ENCODE measurements around the gene MYL7. TPM values are rescaled to one million over a fixed set of nuclear protein-coding genes. Genes with fewer than 3 reads are reported as not detected.
"Not testable (repeated sequence)": the region's sequence is repeated elsewhere in the genome, so short reads cannot be mapped to it uniquely, and the experiment has no call there.

Gene MYL7
- polyA plus RNA-seq, 2 donors, result 0.12 to 0.53 TPM

DNA sequence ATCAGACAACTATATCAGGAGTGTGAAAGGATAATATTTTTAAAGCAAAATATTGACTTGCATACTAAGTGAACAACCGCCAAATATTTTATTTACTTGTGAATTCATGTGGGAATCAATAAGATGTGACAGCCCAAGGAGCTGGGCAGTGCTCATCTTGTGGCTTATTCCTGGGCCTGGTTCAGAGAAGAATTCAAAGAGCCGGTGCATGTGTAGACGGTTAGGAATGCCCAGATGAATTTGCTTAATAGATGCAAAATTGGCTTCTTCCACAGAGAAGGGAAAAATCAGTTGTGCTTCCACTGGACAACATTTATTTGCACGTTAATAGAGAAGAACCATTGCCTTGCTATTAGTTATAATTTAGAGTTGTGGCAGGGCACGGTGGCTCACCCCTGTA, 4.4 kb downstream of the MYL7 start:
- Histone ChIP-seq H3K36me3 (ENCODE audit: control insufficient read depth in 2 of 2, insufficient read depth in 2 of 2, low read length in 1 of 2) (no peaks in the 10 kb centered on the region), H3K27me3 (ENCODE audit: control insufficient read depth in 1 of 2, insufficient read depth in 2 of 2, low read length in 2 of 2) (no peaks in the 10 kb centered on the region), H3K4me3 (ENCODE audit: low read depth in 1 of 2, low read length in 2 of 2) (no peak overlapping the region), H3K4me1 (ENCODE audit: control insufficient read depth in 2 of 2, insufficient read depth in 2 of 2, low read length in 1 of 2) (peaks cover 0 to 3% of the 10 kb centered on the region in 2 donors), H3K9me3 (ENCODE audit: control insufficient read depth in 2 of 2, insufficient read depth in 1 of 2, low read depth in 1 of 2, low read length in 1 of 2) (no peaks in the 10 kb centered on the region), H3K27ac (ENCODE audit: low read depth in 2 of 2, low read length in 1 of 2) (no peak overlapping the region)
- WGBS, 2 donors, result 86 to 89% methylated on average over 5 of the region's 5 CpGs

DNA sequence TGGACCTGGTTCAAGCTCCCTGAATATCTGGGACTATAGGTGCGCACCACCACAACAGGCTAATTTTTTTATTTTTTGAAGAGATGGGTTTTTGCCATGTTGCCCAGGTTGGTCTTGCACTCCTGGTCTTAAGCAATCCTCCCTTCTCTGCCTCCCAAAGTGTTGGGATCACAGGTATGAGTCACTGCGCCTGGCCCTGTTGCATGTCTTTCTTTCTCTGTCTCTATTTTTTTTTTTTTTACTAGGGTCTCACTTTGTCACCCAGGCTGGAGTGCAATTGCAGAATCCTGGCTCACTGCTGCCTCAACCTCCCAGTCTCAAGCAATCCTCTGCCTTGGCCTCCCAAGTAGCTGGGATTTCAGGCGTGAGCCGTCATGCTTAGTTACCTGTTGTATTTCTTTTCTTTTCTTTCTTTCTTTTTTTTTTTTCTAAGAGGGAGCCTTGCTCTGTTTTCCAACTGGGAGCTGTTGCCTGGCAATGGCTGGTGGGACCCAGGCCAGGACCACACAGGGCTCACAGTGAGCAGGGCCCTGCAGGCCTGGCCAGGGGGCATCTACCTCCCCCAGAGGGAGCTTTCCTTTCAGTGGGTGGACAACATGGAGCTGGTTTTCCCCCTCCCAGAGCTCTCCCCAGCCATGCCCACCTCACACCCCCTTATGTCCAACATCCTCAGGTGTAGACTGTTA, 6.0 kb downstream of the MYL7 start:
- no peak overlapping the region for H3K4me3 ChIP-seq (ENCODE audit: low read depth in 1 of 2, low read length in 2 of 2)
- 77 to 81% methylated on average over 4 of the region's 4 CpGs for WGBS, 2 donors

DNA sequence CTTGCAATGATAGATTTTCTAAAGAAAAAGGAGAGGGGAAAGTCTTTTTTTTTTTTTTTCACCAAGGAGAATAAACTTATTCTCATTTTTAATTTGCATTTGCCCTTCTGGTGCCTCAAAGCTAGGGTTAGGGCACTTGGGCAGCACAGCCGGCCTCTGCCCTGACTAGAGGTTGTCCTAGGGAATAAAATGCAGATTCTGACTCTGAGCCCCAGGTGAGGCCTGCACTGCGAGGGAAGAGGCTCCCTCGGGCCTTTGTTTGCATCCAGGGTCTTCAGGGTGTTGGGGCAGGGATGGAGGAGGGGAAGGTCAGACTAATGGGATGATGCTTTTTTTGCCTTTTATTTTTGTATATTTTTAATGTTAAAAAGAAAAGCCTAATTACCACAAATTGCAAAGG, 7.8 kb downstream of the MYL7 start:
- Histone ChIP-seq H3K9me3 (ENCODE audit: control insufficient read depth in 2 of 2, insufficient read depth in 1 of 2, low read depth in 1 of 2, low read length in 1 of 2) (no peaks in the 10 kb centered on the region), H3K36me3 (ENCODE audit: control insufficient read depth in 2 of 2, insufficient read depth in 2 of 2, low read length in 1 of 2) (no peaks in the 10 kb centered on the region), H3K27me3 (ENCODE audit: control insufficient read depth in 1 of 2, insufficient read depth in 2 of 2, low read length in 2 of 2) (no peaks in the 10 kb centered on the region), H3K27ac (ENCODE audit: low read depth in 2 of 2, low read length in 1 of 2) (no peak overlapping the region), H3K4me1 (ENCODE audit: control insufficient read depth in 2 of 2, insufficient read depth in 2 of 2, low read length in 1 of 2) (no peaks in the 10 kb centered on the region), H3K4me3 (ENCODE audit: low read depth in 1 of 2, low read length in 2 of 2) (no peak overlapping the region)
- WGBS, 2 donors, result 81 to 86% methylated on average over 3 of the region's 3 CpGs

More for the DNA sequence above, 6.0 kb downstream of the MYL7 start:
- no peaks in the 10 kb centered on the region for H3K9me3 ChIP-seq (ENCODE audit: control insufficient read depth in 2 of 2, insufficient read depth in 1 of 2, low read depth in 1 of 2, low read length in 1 of 2)
- no peak overlapping the region for H3K27ac ChIP-seq (ENCODE audit: low read depth in 2 of 2, low read length in 1 of 2)
- H3K4me1 ChIP-seq (ENCODE audit: control insufficient read depth in 2 of 2, insufficient read depth in 2 of 2, low read length in 1 of 2), result no peaks in the 10 kb centered on the region
- no peaks in the 10 kb centered on the region for H3K27me3 ChIP-seq (ENCODE audit: control insufficient read depth in 1 of 2, insufficient read depth in 2 of 2, low read length in 2 of 2)
- H3K36me3 ChIP-seq (ENCODE audit: control insufficient read depth in 2 of 2, insufficient read depth in 2 of 2, low read length in 1 of 2), result no peaks in the 10 kb centered on the region

DNA sequence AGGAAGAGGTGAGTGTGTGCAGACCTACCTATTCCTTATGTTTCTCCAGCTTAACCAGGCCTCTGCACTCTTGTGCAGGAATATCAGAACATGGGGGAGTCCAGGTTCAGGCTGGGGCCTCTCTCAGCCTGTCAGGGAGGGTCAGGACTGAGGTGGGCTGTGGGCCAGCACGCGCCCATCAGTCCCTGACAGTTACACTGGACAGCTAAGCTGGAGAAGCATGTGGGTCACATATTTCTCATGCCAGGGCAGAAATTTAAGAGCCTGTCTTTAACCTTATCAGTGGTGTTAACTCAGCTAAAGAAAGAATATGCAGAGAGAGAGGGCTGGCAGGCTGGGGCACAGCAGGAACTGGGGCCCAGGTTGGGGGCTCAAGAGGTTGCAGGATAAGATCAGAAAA, 9.1 kb downstream of the MYL7 start:
- H3K27ac ChIP-seq (ENCODE audit: low read depth in 2 of 2, low read length in 1 of 2), result no peak overlapping the region
- H3K4me3 ChIP-seq (ENCODE audit: low read depth in 1 of 2, low read length in 2 of 2), result no peak overlapping the region
- H3K4me1 ChIP-seq (ENCODE audit: control insufficient read depth in 2 of 2, insufficient read depth in 2 of 2, low read length in 1 of 2), result no peaks in the 10 kb centered on the region
- 80 to 84% methylated on average over 2 of the region's 2 CpGs for WGBS, 2 donors
- no peaks in the 10 kb centered on the region for H3K9me3 ChIP-seq (ENCODE audit: control insufficient read depth in 2 of 2, insufficient read depth in 1 of 2, low read depth in 1 of 2, low read length in 1 of 2)
- no peaks in the 10 kb centered on the region for H3K27me3 ChIP-seq (ENCODE audit: control insufficient read depth in 1 of 2, insufficient read depth in 2 of 2, low read length in 2 of 2)
- H3K36me3 ChIP-seq (ENCODE audit: control insufficient read depth in 2 of 2, insufficient read depth in 2 of 2, low read length in 1 of 2), result no peaks in the 10 kb centered on the region

DNA sequence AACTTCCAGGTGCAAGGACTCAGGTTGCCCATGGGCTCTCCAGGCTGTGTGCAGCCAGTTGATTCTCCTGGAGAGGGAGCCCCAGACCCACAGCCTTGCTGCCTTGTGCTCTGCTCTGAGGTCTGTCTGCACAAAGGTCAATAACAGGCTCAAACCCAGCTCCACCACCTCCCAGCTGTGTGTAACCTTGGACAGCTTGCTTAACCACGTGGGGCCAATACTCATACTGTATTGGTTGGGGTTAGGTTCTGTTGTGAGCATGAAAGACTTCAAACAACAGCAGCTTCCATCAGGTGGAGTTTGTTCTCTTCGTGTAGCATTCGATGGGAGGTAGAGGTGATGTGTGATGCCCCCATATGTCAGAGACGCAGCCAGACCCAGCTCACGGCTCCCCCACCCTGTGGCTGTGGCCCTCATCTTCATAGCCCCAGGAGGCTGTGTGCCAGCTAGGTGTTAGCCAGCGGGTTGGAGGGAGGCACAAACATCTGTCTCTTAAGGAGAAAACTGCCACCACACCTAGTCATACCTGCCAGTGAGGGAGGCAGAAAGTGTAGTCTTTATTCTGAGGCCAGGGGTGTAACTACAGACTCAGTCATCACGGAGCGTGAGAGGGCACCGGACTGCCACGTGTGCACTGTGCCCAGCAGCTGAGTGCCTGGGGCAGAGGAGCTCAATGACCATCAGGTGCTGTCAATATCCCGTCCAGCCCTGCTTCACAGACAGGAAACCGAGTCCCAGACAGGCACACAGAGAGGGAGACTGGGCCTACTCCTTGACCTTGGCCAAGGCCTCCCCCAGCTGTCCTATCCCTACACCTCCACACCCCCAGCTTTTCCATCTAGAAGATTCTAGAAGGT, 9.7 kb downstream of the MYL7 start:
- H3K4me3 ChIP-seq (ENCODE audit: low read depth in 1 of 2, low read length in 2 of 2), result no peak overlapping the region
- H3K36me3 ChIP-seq (ENCODE audit: control insufficient read depth in 2 of 2, insufficient read depth in 2 of 2, low read length in 1 of 2), result no peaks in the 10 kb centered on the region
- no peaks in the 10 kb centered on the region for H3K27me3 ChIP-seq (ENCODE audit: control insufficient read depth in 1 of 2, insufficient read depth in 2 of 2, low read length in 2 of 2)
- no peak overlapping the region for H3K27ac ChIP-seq (ENCODE audit: low read depth in 2 of 2, low read length in 1 of 2)
- 69 to 76% methylated on average over 10 to 12 of the region's 12 CpGs for WGBS, 2 donors
- no peaks in the 10 kb centered on the region for H3K4me1 ChIP-seq (ENCODE audit: control insufficient read depth in 2 of 2, insufficient read depth in 2 of 2, low read length in 1 of 2)
- H3K9me3 ChIP-seq (ENCODE audit: control insufficient read depth in 2 of 2, insufficient read depth in 1 of 2, low read depth in 1 of 2, low read length in 1 of 2), result no peaks in the 10 kb centered on the region

DNA sequence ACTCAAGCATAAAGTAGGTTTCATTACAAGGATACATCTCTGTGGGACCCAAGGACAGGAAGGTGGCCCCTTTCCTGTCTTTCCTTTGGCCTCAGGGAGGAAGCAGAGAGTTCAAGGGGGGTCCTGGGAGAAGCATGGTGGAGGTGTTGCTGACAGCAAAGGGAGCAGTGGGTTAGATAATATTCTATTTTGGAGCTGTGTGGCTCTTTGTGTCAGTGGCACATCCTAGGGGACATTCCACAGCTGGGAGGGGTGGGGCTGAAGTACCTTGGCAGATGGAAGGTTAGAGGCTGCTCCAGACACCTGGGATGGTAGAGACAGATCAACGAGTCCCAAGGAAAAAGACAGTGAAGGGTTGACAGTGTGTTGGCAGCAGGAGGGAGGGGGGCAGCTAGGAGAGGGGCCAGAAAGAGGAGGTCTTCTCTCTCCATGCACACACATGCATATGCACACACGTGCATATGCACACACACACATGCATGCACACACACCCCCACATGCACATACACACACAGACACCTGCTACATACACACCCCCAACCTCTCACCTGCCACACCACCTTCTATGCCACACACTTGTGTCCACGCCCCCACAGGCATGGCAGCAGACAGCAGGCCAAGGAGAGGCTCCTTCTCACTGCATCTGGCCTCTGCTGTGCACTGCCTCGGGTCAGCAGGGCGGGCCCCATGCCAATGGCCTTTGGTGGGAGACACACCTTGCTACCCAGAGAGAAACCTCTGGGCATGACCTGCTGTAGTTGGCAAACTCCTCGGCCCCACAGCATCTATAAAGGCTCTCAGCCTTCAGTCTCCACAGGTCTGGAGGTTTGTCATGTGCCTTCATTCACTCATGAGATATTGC, 12.2 kb downstream of the MYL7 start:
- Histone ChIP-seq H3K4me1 (ENCODE audit: control insufficient read depth in 2 of 2, insufficient read depth in 2 of 2, low read length in 1 of 2) (no peaks in the 10 kb centered on the region), H3K36me3 (ENCODE audit: control insufficient read depth in 2 of 2, insufficient read depth in 2 of 2, low read length in 1 of 2) (no peaks in the 10 kb centered on the region), H3K27ac (ENCODE audit: low read depth in 2 of 2, low read length in 1 of 2) (no peak overlapping the region), H3K4me3 (ENCODE audit: low read depth in 1 of 2, low read length in 2 of 2) (no peak overlapping the region), H3K9me3 (ENCODE audit: control insufficient read depth in 2 of 2, insufficient read depth in 1 of 2, low read depth in 1 of 2, low read length in 1 of 2) (no peaks in the 10 kb centered on the region), H3K27me3 (ENCODE audit: control insufficient read depth in 1 of 2, insufficient read depth in 2 of 2, low read length in 2 of 2) (no peaks in the 10 kb centered on the region)
- 70 to 71% methylated on average over 6 of the region's 6 CpGs for WGBS, 2 donors

DNA sequence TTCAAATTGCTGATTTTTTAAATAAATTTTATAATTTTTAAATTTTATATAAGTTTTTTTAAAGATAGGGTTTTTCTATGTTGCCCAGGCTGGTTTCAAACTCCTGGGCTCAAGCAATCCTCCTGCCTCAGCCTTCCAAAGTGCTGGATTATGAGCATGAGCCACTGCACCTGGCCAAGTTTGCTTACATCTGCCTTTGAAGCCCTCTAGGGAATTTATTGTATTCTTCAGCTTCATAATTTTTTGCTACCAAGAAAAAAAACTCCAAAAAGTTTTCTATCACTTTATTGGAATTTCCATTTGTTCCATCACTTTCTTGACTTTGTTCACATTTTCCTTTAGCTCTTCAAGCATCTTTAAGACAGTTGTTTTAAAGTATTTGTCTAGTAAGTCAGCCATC, 14.0 kb downstream of the MYL7 start:
- Histone ChIP-seq H3K27ac (ENCODE audit: low read depth in 2 of 2, low read length in 1 of 2) (no peak overlapping the region), H3K9me3 (ENCODE audit: control insufficient read depth in 2 of 2, insufficient read depth in 1 of 2, low read depth in 1 of 2, low read length in 1 of 2) (no peaks in the 10 kb centered on the region), H3K4me3 (ENCODE audit: low read depth in 1 of 2, low read length in 2 of 2) (no peak overlapping the region), H3K36me3 (ENCODE audit: control insufficient read depth in 2 of 2, insufficient read depth in 2 of 2, low read length in 1 of 2) (no peaks in the 10 kb centered on the region), H3K4me1 (ENCODE audit: control insufficient read depth in 2 of 2, insufficient read depth in 2 of 2, low read length in 1 of 2) (no peaks in the 10 kb centered on the region), H3K27me3 (ENCODE audit: control insufficient read depth in 1 of 2, insufficient read depth in 2 of 2, low read length in 2 of 2) (no peaks in the 10 kb centered on the region)

DNA sequence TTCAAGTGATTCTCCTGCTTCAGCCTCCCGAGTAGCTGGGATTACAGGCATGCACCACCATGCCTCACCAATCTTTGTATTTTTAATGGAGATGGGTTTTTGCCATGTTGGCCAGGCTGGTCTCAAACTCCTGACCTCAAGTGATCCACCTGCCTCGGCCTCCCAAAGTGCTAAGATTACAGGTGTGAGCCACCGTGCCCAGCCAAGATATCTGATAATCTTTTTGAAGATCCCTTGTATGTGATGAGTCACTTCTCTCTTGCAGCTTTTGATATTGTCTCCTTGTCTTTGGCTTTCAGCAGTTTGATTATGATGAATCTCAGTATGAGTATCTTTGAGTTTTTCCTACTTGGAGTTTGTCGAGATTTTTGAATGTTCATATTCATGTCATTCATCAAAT, 14.6 kb downstream of the MYL7 start:
- WGBS, 2 donors, result 88 to 89% methylated on average over 4 of the region's 4 CpGs
- not testable (repeated sequence) for H3K27me3 ChIP-seq (ENCODE audit: control insufficient read depth in 1 of 2, insufficient read depth in 2 of 2, low read length in 2 of 2); H3K4me3 ChIP-seq (ENCODE audit: low read depth in 1 of 2, low read length in 2 of 2); H3K9me3 ChIP-seq (ENCODE audit: control insufficient read depth in 2 of 2, insufficient read depth in 1 of 2, low read depth in 1 of 2, low read length in 1 of 2); H3K36me3 ChIP-seq (ENCODE audit: control insufficient read depth in 2 of 2, insufficient read depth in 2 of 2, low read length in 1 of 2); H3K27ac ChIP-seq (ENCODE audit: low read depth in 2 of 2, low read length in 1 of 2); H3K4me1 ChIP-seq (ENCODE audit: control insufficient read depth in 2 of 2, insufficient read depth in 2 of 2, low read length in 1 of 2)

DNA sequence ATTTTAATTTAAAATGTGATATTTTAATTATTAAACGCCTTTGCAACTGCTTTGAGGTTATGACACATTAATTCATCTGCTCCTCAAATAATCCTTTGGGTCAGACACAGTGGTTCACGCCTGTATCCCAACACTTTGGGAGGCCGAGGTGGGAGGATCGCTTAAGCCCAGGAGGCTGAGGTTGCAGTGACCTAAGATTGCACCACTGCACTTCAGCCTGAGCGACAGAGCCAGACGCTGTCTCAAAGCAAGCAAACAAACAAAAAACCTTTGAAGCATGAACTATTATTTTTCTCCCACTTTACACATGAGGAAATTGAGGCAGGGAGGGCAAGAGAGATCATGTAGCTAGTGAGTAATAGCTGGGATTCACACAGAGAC, 16.3 kb downstream of the MYL7 start:
- no peak overlapping the region for H3K27ac ChIP-seq (ENCODE audit: low read depth in 2 of 2, low read length in 1 of 2)
- H3K36me3 ChIP-seq (ENCODE audit: control insufficient read depth in 2 of 2, insufficient read depth in 2 of 2, low read length in 1 of 2), result peaks cover 0 to 8% of the 10 kb centered on the region in 2 donors
- H3K27me3 ChIP-seq (ENCODE audit: control insufficient read depth in 1 of 2, insufficient read depth in 2 of 2, low read length in 2 of 2), result no peaks in the 10 kb centered on the region
- no peak overlapping the region for H3K4me3 ChIP-seq (ENCODE audit: low read depth in 1 of 2, low read length in 2 of 2)
- no peaks in the 10 kb centered on the region for H3K9me3 ChIP-seq (ENCODE audit: control insufficient read depth in 2 of 2, insufficient read depth in 1 of 2, low read depth in 1 of 2, low read length in 1 of 2)
- peaks cover 3 to 4% of the 10 kb centered on the region in 2 donors for H3K4me1 ChIP-seq (ENCODE audit: control insufficient read depth in 2 of 2, insufficient read depth in 2 of 2, low read length in 1 of 2)
- 95% methylated on average over 6 of the region's 6 CpGs for WGBS, 2 donors
